GM21447 (cell line): Measurements from ENCODE around the gene YAF2.
"Not testable (repeated sequence)": the region's sequence is repeated elsewhere in the genome, so short reads cannot be mapped to it uniquely, and the experiment has no call there.

Source experiments
- ATAC-seq: cut with Tn5 transposase; IDR thresholded peaks from one replicate; pipeline ENCODE4 v1.9.1; 2021; ENCODE audit not compliant: unreplicated experiment

YAF2 gene

DNA sequence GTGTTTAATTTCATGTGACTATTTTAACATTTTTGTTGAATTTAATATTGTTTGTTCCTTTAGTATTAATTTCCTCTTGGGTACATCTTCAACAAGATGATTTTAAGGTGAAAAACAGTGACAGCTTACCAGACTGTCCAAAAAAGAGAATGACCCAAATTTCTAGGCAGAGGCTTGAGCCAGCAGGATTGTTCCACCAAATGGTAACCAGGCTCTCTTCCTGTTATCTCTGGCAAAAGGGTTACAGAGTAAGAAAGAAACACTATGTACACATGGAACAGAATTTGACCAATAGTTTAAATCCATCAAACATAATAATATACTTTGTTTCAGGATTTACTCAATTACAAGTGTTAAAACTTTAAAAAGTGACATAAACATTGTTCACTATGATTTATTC, 39.0 kb downstream of the YAF2 start:
- ATAC-seq = no peak

DNA sequence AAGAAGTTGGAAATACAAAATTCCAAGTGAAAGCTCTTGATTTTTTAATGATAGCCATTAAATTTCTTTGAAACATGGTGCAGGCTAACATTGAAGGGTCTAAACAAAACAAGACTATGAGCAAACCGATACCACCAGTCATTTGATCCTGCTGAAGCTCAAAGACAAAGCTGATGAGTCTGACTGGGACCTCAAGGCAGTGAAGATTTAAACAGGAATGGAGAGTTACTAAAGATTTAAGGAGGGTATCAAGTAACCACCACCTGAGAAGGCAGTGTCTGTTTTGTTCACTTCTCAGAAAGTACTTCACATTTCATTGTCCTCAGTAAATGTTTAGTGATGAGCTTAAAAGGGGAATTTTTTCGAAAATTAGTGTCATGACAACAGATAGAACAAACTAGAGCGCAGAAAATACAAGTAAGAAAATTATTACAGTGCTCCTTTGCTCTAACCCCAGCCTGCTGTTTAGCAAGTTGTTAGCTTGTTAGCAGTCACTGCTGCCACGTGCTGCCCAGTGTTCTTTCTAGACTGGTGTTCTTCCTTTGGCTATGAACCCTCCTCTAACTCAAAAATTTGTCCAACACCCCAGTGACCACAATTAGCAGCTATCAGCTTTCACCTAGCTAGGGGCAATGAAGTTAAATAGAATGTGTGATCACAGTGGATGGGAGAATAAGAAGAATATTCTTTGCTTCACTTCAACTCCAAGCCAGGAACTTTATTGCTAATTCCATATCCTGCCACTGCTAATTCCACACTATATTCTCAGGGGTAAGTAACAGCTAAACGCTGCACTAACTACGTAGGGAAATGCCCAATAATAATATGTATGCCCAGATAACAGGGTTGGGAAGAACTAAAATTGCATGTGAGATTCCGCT, 41.1 kb downstream of the YAF2 start:
- ATAC-seq = no peak

DNA sequence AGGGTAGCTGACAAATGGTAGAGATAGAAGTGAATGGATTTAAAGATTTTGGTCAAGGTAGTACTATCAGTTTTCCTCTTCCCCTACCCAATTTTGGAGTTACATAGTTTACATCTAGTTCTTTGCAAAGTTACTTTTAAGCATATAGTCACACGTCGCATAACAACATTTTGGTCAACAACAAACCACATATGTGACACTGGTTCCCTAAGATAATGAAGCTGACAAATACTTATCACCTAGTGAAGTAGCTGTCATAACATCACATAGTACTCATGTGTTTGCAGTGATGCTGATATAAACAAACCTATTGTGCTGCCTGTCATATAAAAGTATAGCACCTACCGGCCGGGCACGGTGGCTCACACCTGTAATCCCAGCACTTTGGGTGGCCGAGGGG, 45.4 kb downstream of the YAF2 start:
- no peak for ATAC-seq

DNA sequence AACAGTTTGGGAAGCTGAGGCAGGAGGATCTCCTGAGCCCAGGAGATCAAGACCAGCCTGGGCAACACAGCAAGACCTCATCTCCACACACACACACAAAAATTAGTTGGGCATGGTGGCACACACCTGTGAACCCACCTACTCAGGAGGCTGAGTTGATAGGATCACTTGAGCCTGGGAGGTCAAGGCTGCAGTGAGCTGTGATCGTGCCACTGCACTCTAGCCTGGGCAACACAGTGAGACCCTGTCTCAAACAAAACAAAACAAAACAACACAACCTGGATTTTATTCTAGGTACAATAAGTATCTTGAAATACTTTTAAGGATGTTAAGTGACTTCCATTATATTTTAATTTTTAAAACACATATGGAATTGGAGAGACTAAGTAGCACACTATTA, 45.8 kb downstream of the YAF2 start:
- no peak for ATAC-seq

DNA sequence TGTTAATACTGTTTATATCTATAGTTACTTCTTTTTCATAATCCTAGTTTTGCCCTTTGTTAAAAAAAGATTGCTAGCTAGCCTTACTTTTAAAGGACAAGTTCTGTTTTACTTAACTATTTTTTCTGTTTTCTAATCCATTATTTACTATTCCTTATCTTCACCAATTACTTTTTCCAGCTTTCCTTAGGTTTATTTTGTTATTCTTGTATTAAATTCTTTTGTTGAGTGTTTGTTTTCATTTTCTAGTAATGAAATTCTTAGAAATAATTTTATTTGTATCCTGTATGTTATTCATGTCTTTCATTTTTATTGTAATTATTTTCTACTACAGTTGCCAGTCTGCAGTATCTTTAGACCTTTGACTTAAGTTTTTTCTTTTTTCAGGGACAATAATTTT, 47.7 kb downstream of the YAF2 start:
- ATAC-seq = no peak

DNA sequence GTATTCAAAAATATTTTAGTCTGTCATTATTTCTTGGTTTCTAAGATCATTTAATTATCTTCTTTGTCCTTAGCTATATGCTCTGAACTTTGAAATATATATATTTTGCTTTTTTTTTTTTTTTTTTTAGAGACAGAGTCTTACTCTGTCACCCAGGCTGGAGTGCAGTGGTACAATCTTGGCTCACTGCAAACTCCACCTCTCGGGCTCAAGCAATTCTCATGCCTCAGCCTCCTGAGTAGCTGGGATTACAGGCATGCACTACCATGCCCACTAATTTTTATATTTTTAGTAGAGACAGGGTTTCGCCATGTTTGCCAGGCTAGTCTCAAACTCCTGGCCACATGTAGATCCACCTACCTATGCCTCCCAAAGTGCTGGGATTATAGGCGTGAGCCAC, 49.8 kb downstream of the YAF2 start:
- not testable (repeated sequence) for ATAC-seq

DNA sequence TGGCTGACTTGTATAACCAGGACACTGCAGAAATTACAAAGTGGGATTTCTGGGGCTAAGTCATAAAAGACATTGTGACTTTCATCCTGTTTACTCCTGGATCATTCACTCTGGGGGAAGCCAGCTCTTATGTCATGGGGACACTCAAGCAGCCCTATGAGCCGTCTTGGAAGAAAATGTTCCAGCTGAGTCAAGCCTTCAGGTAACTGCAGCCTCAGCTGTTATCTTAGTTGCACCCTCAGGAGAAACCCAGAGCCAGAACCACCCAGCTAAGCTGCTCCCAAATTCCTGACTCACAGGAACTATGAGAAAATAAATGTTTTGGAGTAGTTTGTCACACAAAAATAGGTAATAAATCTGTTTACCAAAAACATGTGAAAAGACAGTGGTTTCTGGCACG, 50.2 kb downstream of the YAF2 start:
- ATAC-seq = no peak

DNA sequence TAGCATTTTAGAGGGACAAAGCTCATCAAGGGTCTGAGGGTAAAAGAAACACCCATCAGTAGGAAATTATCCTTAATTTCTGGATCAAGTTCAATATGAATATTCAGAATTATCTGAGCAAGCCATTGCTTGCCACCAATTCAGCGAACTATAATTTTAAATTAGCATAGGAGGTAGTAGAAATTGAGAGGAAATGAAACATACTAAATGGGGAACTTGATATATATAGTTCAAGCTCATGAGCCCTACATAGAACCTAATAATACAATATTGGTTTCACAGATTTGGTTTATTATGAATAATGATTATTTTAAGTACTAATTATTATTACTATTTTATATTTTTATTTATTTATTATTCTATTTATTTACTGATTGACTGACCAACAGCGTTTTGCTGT, 51.3 kb downstream of the YAF2 start:
- no peak for ATAC-seq

DNA sequence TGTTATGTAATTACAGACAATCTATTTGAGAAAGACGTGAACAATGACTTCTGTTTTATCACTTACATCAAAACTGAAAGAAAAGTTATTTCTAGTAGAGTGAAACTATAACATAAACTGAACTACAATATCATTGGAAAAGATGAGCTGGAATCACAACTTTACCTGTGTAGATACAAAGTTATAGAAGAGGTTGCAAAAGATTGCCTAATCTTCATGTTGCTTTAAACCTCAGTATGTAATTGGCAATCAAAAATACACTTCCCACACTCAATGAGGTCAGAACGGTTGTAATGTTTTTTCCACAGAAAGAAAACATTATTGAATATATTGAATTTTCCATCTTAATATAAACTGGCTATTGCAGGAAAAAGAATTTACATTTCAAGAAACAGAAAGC, 55.7 kb downstream of the YAF2 start:
- no peak for ATAC-seq

DNA sequence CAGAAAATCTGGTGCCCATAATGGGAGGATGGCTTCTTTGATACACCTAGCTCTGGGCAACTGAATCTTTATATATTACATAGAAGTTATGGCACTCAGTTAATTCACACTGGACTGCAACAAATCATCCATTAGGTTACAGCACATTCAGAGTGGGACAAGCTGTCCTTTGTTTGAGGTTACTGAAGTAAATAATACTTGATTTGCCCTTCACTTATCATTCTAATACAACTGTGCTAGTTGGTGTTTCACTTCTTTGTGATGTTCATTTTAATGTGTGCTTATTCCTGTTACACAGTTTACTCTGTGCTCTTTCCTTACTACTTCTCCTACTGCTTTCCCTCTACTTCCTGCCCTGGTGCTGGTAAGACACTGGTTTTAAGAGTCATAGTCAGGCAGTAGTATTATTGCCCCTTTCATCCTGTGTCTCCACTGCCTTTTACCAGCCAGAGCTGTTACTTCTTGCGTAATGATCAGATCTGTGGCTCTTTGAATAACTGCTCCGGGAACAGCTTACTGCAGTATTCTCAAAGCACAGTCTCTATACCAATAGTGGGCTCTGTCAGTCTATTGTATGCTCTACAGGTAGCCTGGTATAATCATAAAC, 57.0 kb downstream of the YAF2 start:
- ATAC-seq = no peak

DNA sequence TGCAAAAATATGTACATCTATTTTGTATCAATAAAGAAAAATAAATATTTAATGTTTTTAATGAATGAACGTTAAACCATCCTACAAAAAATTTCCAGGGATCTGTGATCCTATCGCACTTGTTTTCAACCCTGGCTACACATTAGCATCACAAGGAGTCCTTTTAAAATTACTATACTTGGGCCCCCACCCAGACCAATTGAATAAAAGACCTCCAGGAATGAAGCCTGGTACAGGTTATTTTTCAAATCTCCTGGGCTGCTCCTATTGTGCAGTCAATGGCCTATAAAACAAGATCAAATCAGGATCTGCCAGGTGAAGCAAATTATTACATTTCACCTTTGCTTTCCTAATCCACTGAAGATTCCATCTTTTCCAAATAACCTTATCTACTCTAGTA, 59.9 kb downstream of the YAF2 start:
- ATAC-seq = no peak

DNA sequence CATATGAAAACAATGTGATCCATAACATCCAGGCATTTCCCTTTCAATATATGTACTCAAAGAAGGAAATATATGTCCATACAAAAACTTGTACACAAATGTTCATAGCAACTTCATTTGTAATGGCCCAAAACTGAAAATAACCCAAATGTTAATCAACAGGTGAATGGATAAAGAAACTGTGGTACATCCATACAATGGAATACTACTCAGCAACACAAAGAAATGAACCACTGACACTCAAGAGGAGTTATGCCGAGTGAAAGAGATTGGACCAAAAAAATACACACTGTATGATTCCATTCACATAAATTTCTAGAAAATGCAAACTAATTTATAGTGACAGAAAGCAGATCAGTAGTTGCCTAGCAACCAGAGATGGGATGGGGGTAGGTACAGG, 63.1 kb downstream of the YAF2 start:
- ATAC-seq = no peak

DNA sequence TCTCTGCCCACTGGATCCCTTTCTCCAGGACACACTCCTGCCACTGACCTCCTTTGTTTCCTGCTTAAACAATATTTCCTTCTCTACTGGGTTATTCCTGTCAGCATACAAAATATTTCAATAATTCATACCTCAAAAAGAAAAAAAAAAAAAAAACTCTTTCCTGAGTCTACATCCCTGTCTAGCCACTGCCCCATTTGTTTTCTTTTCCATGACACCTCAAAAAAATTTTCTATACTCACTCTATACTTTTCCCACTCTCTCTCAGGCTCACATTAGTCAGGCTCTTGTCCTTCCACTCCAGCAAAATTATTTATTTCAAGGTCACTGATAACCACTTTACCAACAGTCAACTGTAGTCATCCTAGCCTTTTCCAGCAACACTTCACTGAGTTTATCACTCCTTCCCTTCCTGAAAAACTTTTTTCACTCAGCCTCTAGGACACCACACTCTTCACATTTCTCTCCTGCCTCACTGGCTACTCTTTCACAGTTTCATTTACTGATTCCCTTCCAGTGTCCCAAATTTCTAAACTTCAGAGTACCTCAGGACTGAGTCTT, 64.0 kb downstream of the YAF2 start:
- no peak for ATAC-seq

DNA sequence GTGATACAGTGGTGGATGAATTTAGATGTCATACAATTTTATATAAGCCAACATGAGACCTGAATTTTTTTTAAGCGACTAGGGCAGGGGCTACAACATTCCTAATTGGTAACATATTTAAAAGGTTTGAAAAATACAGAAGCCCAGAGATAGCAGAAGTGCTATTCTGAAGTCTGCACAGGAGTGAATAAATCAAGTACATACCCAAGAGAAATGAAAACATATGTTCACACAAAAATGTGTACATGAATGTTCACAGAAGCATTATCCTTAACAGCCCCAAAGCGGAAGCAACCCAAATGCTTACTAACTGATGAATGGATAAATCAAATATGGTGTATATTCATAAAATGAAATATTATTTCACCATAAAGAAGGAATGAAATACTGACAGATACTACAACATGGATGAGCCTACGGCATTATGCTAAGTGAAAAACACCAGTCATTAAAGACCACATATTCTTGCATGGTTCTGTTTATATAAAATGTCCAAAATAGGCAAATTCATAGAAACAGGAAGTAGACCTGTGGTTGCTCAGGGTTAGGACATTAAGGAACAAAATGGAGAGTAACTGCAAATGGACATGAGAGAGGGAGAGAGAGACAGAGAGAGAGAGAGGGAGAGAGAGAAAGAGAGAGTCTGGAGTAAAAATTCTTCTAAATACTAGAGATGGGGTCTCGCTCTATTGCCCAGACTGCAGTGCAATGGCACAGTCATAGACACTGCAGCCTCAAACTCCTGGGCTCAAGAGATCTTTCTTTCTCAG, 65.4 kb downstream of the YAF2 start:
- ATAC-seq = no peak

DNA sequence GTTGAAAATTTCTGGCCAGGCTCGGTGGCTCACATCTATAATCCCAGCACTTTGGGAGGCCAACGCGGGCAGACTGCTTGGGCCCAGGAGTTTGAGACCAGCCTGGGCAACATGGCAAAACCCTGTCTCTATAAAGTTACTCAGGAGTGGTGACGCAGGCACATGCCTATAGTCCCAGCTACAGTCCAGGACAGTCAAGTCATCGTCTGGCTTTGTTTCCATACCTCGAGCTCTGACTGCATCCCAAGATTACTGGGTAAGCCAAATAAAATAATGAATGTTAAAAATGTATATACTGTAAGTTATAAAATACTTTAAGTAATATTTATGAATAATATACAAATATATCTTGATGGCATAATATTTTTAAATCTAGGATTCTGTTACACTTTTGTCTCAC, 70.3 kb downstream of the YAF2 start:
- no peak for ATAC-seq

DNA sequence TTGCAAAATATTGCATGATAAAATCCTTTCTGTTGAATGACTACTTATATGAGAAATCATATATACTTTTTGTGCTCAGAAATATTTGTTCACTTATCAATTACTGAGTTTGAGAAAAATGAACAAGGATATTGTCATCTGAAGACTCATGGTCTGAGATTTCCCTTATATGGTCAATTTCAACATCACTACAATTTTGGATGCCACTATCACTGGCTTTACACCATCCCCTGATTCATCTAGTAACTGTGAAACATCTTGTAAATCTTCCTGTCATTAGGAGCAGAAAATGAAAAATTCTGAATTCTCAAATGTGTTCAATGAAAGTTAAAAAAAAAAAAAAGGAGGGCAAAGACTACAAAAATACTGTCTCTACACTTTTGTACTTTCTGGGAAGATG, 71.5 kb downstream of the YAF2 start:
- ATAC-seq = no peak

DNA sequence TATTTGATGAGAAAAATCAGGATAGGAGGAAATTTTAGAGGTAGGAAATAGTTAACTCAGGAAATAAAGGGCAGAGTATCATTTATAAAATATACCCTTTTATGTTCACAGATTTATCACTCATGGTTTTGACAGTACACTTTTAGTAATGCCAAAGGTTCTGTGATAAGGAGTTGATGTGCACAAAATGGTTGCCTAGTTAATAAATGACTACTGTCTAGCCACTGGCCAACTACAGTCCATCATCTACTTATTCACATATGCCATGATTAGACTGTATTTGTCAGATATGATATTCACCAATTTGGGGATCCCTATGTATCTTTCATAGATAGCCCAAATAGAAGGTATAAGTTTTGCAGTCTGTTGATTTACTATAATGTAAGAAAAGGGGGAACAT, 74.1 kb downstream of the YAF2 start:
- no peak for ATAC-seq

DNA sequence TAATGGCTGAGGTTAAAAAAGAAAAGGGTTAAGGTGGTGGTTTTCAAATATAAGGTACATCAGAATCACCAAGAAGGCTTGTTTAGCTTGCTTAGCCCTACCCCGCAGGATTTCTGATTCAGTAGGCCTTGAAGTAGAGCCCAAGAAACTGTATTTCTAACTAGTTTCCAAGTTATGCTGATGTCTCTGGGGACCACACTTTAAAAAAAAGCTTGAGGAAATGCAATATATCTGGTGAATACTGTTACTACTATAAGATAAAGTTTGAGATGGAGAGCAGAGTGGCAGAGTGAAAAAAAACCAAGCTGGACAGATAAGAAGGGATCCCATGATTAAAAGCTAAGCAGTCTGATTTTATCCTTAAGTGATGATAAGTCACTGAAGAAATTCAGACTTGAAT, 75.1 kb downstream of the YAF2 start:
- no peak for ATAC-seq

DNA sequence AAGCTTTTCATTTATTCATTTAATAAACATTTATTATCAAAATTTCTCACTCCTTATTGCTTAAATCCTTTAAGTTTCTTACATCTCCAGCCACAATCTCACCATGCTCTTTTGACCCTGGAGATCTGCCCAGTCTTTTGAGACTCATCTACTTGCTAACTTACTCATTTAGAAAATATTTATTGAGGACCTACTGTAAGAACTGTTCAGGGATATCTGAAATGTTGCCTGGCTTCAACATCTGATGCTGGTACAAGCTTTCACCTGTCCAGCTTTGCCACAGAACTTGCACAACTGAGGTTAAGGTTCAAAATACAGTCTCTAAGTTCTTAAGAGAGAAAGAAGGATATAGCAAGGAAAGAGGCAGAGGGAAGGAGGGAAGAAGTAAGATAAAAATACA, 75.9 kb downstream of the YAF2 start:
- ATAC-seq = no peak

DNA sequence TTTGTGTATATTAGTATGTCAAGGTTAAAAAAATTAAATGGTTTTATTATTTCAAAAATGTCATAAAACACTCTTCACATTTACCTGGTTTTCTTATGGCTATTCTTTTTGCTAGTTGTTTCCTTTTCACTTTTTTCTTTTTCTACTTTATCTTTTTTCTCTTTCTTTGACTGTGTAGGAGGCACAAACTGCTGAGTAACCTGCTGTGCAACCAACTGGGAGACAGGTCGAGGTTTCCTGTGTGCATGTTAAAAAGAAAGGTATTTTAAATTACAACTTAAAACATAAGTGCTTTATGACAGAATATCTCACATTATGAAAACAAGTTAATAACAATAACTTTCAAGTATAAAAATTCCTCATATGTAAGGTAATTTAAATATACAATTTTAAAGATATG, 76.5 kb downstream of the YAF2 start:
- ATAC-seq = no peak

DNA sequence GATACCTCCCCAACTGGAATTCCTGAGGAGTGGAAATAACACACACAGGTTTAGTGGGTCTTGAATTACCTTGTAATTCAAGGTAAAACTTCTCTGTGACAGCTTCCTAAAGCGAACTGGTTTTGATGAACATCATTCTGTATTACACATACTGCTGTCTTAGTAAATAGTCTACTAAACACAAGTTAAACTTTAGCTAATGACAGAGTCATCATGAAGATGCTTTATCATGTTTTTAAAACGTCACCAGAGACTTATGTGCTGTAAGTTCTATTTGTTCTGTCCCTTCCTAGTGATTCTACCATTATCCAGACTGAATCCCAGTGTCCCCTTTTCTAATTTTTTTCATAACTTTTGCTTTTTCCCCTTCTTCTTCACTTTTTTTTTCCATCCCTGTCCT, 81.8 kb downstream of the YAF2 start:
- no peak for ATAC-seq
